ENCODE measurements around the gene E2F2.

- TF ChIP-seq, protein P1, sequence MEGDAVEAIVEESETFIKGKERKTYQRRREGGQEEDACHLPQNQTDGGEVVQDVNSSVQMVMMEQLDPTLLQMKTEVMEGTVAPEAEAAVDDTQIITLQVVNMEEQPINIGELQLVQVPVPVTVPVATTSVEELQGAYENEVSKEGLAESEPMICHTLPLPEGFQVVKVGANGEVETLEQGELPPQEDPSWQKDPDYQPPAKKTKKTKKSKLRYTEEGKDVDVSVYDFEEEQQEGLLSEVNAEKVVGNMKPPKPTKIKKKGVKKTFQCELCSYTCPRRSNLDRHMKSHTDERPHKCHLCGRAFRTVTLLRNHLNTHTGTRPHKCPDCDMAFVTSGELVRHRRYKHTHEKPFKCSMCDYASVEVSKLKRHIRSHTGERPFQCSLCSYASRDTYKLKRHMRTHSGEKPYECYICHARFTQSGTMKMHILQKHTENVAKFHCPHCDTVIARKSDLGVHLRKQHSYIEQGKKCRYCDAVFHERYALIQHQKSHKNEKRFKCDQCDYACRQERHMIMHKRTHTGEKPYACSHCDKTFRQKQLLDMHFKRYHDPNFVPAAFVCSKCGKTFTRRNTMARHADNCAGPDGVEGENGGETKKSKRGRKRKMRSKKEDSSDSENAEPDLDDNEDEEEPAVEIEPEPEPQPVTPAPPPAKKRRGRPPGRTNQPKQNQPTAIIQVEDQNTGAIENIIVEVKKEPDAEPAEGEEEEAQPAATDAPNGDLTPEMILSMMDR (IDR thresholded peaks at IDR 0.05): no peak
- TF ChIP-seq POLR2A (IDR thresholded peaks at IDR 0.05): peak; percentile 88 to 99
These were observed 28.3 kb upstream of the E2F2 start, which contains the start of gene ID3 for GRCh38 chr1:23559136-23559984.

All from heart left ventricle (tissue), 13 donors.